GM12878 (cell line): ENCODE measurements around the gene CDO1. TPM values are rescaled to one million over a fixed set of nuclear protein-coding genes. Genes with fewer than 3 reads are reported as not detected.

Experiments used
- ATF7 ChIP-seq: fragments of 450-650 bp; IDR thresholded peaks from 2 replicates; pipeline ENCODE4 v1.6.1; 2016; ENCODE audit warnings: low read depth, mild to moderate bottlenecking
- MYC ChIP-seq: IDR thresholded peaks from 2 replicates; pipeline ENCODE4 v1.6.1; 2011; ENCODE audit warnings: mild to moderate bottlenecking, low read length, moderate library complexity, inconsistent platforms; ENCODE audit not compliant: insufficient read depth, insufficient replicate concordance, insufficient read length, severe bottlenecking
- PAX8 ChIP-seq: fragments of 450-650 bp; IDR thresholded peaks from 2 replicates; pipeline ENCODE4 v1.6.1; 2017; ENCODE audit warnings: mild to moderate bottlenecking, moderate library complexity
- RB1 ChIP-seq: fragments of 450-650 bp; formaldehyde crosslinking; IDR thresholded peaks from 2 replicates; pipeline ENCODE4 v1.6.1; 2017; ENCODE audit warnings: mild to moderate bottlenecking, borderline replicate concordance
- SMAD5 ChIP-seq: IDR thresholded peaks from 2 replicates; pipeline ENCODE4 v1.6.1; 2016; ENCODE audit warnings: antibody characterized with exemption, low read depth
- SMARCA5 ChIP-seq: fragments of 450-650 bp; IDR thresholded peaks from 2 replicates; pipeline ENCODE4 v1.6.1; 2017; ENCODE audit warnings: mild to moderate bottlenecking
- SRF ChIP-seq, 2 experiments: IDR thresholded peaks; 2 replicates each; pipeline ENCODE4 v1.6.1; 2011; ENCODE audit warnings: low read depth in 2 of 2, low read length in 2 of 2, mild to moderate bottlenecking in 1 of 2, moderate library complexity in 1 of 2
- STAT3 ChIP-seq: IDR thresholded peaks from 2 replicates; pipeline ENCODE4 v1.6.1; 2011; ENCODE audit warnings: low read depth, low read length, improper control_type of control experiment
- YBX1 ChIP-seq: fragments of 450-650 bp; IDR thresholded peaks from 2 replicates; pipeline ENCODE4 v1.6.1; 2016; ENCODE audit warnings: antibody characterized with exemption
- ZNF384 ChIP-seq: IDR thresholded peaks from 2 replicates; pipeline ENCODE4 v1.6.1; 2012; ENCODE audit warnings: low read depth, mild to moderate bottlenecking, low read length, improper control_type of control experiment, borderline replicate concordance
- polyA plus RNA-seq, 11 experiments: library from polyadenylated mRNA; depleted of rRNA in 4 of 11; unstranded in 6 of 11; stranded (reverse) in 5 of 11; fragments of >200 nt; fragmentation: Nextera tagmentation in 4 of 11; fragmentation: Illumina TruSeq in 1 of 11; extraction: Ambion mirVana in 4 of 11; extraction: Trizol in 1 of 11; gene quantifications; 1 replicate in 1 of 11; 2 replicates in 10 of 11; pipeline versions ENCODE4 v1.2.1 to v1.2.3, GENCODE V29; 2011 to 2016; ENCODE audit warnings: inconsistent platforms in 2 of 11, missing spikeins in 2 of 11, low read depth in 1 of 11
- total RNA-seq, 4 experiments: library from RNA; depleted of rRNA in 3 of 4; stranded (reverse); fragments of >200 nt in 3 of 4; fragmentation: Illumina TruSeq in 1 of 4; extraction: Trizol in 1 of 4; gene quantifications; 2 replicates each; pipeline versions ENCODE4 v1.2.1 to v1.2.3, GENCODE V29; 2013 to 2021
- TF ChIP-seq, protein P1 (sequence below): fragments of 450-650 bp; IDR thresholded peaks from 2 replicates; pipeline ENCODE4 v1.6.1; 2018; ENCODE audit warnings: borderline replicate concordance, mild to moderate bottlenecking; ENCODE audit not compliant: partially characterized antibody
- TF ChIP-seq, protein P2 (sequence below): IDR thresholded peaks from 2 replicates; pipeline ENCODE4 v1.6.1; 2011; ENCODE audit warnings: low read depth, mild to moderate bottlenecking, low read length, moderate library complexity, borderline replicate concordance; ENCODE audit errors: extremely low read depth

Gene CDO1
- total and polyA plus RNA-seq, 10 of the 15 experiments (the other 5 are each of a cell fraction or from before 2014, with no cell fraction given), result 0.05 TPM; not detected in 9

DNA sequence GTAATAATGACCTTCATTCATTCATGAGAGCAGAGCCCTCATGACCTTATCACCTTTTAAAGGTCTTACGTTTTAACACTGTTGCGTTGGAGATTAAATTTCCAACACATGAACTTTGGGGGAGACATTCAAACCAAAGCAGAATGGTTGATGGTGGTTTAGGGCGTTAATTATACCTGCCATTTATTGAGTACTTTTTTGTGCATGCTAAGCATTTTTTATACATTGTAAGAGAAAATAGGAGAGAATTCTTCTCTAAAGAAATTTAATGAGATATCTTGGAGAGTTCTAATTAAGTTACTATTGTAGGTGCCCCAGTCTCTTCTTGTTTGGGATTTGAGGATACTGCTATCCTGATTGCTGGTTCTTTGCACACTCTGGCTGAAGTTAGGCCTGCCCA lies 37.7 kb upstream of the CDO1 start (continued):
- TF ChIP-seq, protein P1, sequence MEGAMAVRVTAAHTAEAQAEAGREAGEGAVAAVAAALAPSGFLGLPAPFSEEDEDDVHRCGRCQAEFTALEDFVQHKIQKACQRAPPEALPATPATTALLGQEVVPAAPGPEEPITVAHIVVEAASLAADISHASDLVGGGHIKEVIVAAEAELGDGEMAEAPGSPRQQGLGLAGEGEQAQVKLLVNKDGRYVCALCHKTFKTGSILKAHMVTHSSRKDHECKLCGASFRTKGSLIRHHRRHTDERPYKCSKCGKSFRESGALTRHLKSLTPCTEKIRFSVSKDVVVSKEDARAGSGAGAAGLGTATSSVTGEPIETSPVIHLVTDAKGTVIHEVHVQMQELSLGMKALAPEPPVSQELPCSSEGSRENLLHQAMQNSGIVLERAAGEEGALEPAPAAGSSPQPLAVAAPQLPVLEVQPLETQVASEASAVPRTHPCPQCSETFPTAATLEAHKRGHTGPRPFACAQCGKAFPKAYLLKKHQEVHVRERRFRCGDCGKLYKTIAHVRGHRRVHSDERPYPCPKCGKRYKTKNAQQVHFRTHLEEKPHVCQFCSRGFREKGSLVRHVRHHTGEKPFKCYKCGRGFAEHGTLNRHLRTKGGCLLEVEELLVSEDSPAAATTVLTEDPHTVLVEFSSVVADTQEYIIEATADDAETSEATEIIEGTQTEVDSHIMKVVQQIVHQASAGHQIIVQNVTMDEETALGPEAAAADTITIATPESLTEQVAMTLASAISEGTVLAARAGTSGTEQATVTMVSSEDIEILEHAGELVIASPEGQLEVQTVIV, result no peak
- TF ChIP-seq MYC, result no peak
- TF ChIP-seq SRF (IDR thresholded peaks at IDR 0.05; ENCODE audit: low read depth in 2 of 2, low read length in 2 of 2), result no peak
- no peak for TF ChIP-seq RB1
- TF ChIP-seq PAX8, result no peak
- TF ChIP-seq STAT3, result no peak
- no peak for TF ChIP-seq SMARCA5
- TF ChIP-seq YBX1, result no peak
- TF ChIP-seq, protein P2, sequence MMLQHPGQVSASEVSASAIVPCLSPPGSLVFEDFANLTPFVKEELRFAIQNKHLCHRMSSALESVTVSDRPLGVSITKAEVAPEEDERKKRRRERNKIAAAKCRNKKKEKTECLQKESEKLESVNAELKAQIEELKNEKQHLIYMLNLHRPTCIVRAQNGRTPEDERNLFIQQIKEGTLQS, result no peak
- no peak for TF ChIP-seq SMAD5
- no peak for TF ChIP-seq ZNF384
- no peak for TF ChIP-seq ATF7
